Islet of Langerhans (tissue), 1 donor: ENCODE results near the gene SLC25A30.
"Not testable (repeated sequence)": the region's sequence is repeated elsewhere in the genome, so short reads cannot be mapped to it uniquely, and the experiment has no call there.

Source experiments
- FAIRE-seq: peaks from one replicate; lab custom pipeline; 2011; peaks lifted over from hg19 to GRCh38; lab: Jason Lieb, UNC

The SLC25A30 gene

DNA sequence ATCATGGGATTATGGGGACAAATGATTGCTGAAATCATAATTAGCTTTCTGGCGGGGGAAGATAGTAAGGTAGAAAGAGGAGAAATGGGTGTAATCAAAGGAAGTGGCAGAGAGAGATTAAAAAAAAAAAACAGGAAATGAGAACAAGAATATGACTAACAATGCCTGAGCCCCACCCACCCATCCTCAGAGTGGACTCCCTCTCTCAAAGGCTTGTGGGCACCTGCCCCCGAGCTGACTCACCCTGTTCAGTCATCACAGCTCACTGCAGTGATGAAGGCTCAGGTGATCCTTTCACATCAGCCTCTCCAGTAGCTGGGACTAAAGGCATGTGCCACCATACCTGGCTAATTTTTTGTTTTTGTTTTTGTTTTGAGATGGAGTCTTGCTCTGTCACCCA, 50.8 kb downstream of the SLC25A30 start:
- no peak for FAIRE-seq

- no peak for FAIRE-seq
These were observed 52.7 kb downstream of the SLC25A30 start for GRCh38 chr13:45365558-45365885.

GRCh38 chr13:45364876-45365557, 53.2 kb downstream of the SLC25A30 start:
- FAIRE-seq = no peak

DNA sequence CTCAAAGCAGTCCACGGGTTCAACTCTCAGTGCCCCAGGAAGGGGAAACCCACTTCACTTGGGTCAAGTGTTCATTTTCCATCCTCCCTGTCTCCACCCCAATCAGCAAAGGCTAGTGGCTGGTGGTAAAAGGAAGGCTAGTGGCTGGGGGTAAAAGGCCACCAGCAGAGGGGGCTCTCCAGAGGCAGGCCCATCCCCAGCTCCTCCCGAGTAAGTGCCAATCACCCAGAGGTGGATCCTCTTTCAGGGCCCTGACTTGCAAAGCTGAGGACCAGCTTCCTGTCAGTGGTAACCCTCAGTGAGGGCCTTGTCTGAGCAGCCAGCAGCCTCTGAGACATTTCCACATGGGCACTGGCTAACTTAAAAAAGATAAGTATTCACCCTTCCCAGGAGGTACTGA, 55.2 kb downstream of the SLC25A30 start:
- FAIRE-seq = no peak

GRCh38 chr13:45361596-45362206, 56.5 kb downstream of the SLC25A30 start:
- no peak for FAIRE-seq

GRCh38 chr13:45356966-45357672, 61.1 kb downstream of the SLC25A30 start:
- no peak for FAIRE-seq

DNA sequence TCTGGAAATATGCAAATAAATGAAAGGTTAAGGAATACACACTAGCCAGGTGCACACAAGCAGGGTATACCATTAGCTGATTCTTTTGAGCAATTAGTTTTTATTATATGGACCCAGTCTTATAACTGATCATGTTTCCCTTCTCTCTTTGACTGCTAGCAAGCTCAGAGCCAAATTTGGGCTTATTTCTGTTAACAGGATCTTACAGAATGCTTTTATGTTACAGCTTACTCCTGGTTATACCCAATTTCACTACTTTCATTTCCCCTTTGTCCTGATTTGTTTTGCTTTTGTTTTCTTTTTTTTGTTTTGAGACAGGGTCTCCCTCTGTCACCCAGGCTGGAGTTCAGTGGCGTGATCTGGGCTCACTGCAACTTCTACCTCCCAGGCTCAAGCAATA, 64.3 kb downstream of the SLC25A30 start:
- FAIRE-seq = no peak

GRCh38 chr13:45352031-45352430, 66.1 kb downstream of the SLC25A30 start:
- no peak for FAIRE-seq

DNA sequence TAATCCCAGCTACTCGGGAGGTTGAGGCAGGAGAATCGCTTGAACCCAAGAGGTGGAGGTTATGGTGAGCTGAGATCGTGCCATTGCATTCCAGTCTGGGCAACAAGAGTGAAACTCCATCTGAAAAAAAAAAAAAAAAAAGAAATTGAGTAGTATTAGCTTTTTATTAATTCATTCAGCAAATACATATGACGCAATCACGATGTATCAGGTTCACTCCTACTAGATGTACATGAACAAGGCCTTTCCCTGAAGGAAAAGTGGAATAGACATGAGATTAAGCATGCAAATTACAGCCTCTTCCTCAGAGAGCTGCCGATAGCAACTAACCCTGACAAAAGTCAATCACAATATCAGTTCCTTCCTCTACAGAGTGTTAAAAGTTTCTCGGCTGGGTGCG, 68.0 kb downstream of the SLC25A30 start:
- FAIRE-seq = no peak

DNA sequence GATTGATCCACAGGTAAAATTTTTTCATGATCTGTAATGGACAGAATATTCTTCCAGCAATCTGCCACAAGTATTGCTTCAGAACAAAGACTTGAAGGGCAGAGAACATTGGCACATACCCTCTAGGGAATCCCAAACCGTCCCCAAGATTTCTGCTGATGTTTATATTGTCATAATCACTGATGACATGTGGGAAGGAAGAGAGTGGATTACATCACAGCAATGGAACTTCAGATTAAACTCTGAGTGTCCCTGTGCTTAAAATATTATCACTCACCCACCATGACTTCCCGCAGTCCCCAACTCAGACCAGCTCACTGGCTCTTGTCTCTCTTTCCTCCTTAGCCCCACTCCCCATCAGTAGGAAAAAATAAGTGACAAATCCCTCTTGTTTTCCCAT, 68.7 kb downstream of the SLC25A30 start:
- FAIRE-seq = no peak

DNA sequence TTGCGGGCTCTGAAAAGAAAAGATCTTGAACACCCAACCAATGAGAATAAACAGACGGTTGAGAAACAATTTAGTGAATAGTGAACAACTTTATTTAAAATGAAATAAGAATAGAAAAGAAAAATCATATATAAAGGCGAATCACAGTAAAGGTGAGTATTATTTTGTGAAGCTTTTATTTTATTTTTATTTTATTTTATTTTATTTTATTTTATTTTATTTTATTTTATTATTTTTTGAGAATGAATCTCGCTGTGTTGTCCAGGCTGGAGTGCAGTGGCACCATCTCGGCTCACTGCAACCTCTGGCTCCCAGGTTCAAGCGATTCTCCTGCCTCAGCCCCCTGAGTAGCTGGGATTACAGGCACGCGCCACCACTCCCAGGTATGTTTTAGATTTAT, 74.1 kb downstream of the SLC25A30 start:
- not testable (repeated sequence) for FAIRE-seq
